ENCODE data around the gene HOXD9. TPM values are rescaled to one million over a fixed set of nuclear protein-coding genes. Genes with fewer than 3 reads are reported as not detected.

HOXD9 gene
- polyA plus RNA-seq, 1 donor from 2014 or later = not detected

DNA sequence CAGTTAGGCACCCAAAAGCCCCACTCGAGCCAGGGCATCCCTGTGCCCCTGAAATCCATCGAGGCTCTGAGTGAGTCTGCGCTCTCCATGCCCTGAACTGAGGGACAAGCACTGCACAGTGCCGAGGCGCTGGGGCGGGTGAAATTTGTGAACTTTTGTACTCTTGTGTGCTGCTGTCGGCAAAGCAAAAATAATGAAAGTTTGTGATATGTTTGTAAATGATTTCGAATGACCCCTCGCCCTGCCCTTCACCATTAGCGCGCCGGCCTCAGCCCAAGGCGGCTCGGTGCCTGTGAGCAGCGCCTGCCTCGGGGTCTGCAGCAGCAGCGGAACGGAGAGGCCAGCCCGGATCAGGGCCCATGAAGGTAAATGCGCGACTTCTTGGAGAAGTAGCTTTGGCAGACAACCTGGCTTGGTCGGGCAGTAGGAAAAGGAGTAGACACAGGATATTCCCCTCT is 27.0 kb downstream of the HOXD9 start:
- Histone ChIP-seq H3K4me3 (ENCODE audit: low read length) (no peak overlapping the region), H4K20me1 (ENCODE audit: insufficient read depth) (no peaks in the 10 kb centered on the region), H2AFZ (ENCODE audit: low read depth, low read length) (no peak overlapping the region), H3K4me2 (ENCODE audit: low read length) (no peak overlapping the region), H3K36me3 (ENCODE audit: insufficient read depth, low read length) (no peaks in the 10 kb centered on the region), H3K9me3 (ENCODE audit: low read length) (peaks cover 5% of the 10 kb centered on the region), H3K27me3 (ENCODE audit: insufficient read depth, low read depth, low read length) (peaks cover 100% of the 10 kb centered on the region), H3K27ac (ENCODE audit: low read length) (no peak overlapping the region), H3K9ac (ENCODE audit: low read length) (no peak overlapping the region), H3F3A (ENCODE audit: insufficient read depth, low read length, poor library complexity, severe bottlenecking) (no peaks in the 10 kb centered on the region), H3K9me2 (ENCODE audit: insufficient read depth, low read length) (no peaks in the 10 kb centered on the region), H3K79me2 (replicated peaks; ENCODE audit: insufficient read depth, low read length) (no peaks in the 10 kb centered on the region)
- TF ChIP-seq EZH2 (IDR thresholded peaks at IDR 0.05; ENCODE audit: borderline replicate concordance, insufficient read depth, low read length, poor library complexity, severe bottlenecking) (peak; percentile 25), SMC3 (conservative IDR thresholded peaks at IDR 0.05; ENCODE audit: poor library complexity) (no peak), RAD21 (conservative IDR thresholded peaks at IDR 0.05) (no peak), POLR2AphosphoS5 (IDR thresholded peaks at IDR 0.05) (no peak)
- TF ChIP-seq, protein P1, sequence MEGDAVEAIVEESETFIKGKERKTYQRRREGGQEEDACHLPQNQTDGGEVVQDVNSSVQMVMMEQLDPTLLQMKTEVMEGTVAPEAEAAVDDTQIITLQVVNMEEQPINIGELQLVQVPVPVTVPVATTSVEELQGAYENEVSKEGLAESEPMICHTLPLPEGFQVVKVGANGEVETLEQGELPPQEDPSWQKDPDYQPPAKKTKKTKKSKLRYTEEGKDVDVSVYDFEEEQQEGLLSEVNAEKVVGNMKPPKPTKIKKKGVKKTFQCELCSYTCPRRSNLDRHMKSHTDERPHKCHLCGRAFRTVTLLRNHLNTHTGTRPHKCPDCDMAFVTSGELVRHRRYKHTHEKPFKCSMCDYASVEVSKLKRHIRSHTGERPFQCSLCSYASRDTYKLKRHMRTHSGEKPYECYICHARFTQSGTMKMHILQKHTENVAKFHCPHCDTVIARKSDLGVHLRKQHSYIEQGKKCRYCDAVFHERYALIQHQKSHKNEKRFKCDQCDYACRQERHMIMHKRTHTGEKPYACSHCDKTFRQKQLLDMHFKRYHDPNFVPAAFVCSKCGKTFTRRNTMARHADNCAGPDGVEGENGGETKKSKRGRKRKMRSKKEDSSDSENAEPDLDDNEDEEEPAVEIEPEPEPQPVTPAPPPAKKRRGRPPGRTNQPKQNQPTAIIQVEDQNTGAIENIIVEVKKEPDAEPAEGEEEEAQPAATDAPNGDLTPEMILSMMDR (IDR thresholded peaks at IDR 0.05; ENCODE audit: poor library complexity, severe bottlenecking) = no peak

DNA sequence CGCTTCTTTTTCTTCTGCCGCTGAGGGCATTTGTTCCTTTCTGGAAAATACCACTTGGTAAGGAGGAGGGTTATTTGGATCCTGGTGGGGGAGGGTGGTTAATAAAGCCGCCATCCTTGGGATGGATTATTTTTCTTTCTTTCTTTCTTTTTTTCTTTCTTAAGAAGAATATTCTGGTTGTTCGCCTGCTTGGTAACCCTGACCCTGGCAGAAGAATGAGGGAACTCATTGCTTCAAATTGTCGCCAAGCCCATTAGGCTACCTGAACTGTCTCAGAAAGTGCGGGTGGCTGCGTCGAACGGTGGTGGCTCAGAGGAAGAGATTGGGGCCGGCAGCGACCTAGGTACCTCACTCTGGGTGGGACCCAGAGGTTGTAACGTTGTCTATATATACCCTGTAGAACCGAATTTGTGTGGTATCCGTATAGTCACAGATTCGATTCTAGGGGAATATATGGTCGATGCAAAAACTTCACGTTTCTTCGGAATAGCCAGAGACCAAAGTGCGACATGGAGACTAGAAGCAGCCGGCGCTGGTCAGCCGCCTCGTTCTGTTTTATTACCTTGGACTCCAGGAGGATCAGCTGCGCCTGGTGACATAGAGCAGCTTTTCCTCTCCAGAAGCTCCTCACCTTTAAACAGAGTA is 27.5 kb downstream of the HOXD9 start:
- Histone ChIP-seq H2AFZ (ENCODE audit: low read depth, low read length) (no peak overlapping the region), H3K79me2 (replicated peaks; ENCODE audit: insufficient read depth, low read length) (no peaks in the 10 kb centered on the region), H3K9me3 (ENCODE audit: low read length) (peaks cover 10% of the 10 kb centered on the region), H3K27me3 (ENCODE audit: insufficient read depth, low read depth, low read length) (peaks cover 100% of the 10 kb centered on the region), H4K20me1 (ENCODE audit: insufficient read depth) (no peaks in the 10 kb centered on the region), H3K27ac (ENCODE audit: low read length) (no peak overlapping the region), H3K9me2 (ENCODE audit: insufficient read depth, low read length) (no peaks in the 10 kb centered on the region), H3K4me2 (ENCODE audit: low read length) (no peak overlapping the region), H3F3A (ENCODE audit: insufficient read depth, low read length, poor library complexity, severe bottlenecking) (no peaks in the 10 kb centered on the region), H3K4me3 (ENCODE audit: low read length) (no peak overlapping the region), H3K9ac (ENCODE audit: low read length) (no peak overlapping the region), H3K36me3 (ENCODE audit: insufficient read depth, low read length) (no peaks in the 10 kb centered on the region)
- TF ChIP-seq RAD21 (conservative IDR thresholded peaks at IDR 0.05) = no peak
- no peak for TF ChIP-seq EP300 (conservative IDR thresholded peaks at IDR 0.05; ENCODE audit: poor library complexity, severe bottlenecking)
- TF ChIP-seq MXI1 (conservative IDR thresholded peaks at IDR 0.05; ENCODE audit: poor library complexity, severe bottlenecking) = no peak
- no peak for TF ChIP-seq TAF1 (IDR thresholded peaks at IDR 0.05; ENCODE audit: low read depth)
- TF ChIP-seq, protein P2, sequence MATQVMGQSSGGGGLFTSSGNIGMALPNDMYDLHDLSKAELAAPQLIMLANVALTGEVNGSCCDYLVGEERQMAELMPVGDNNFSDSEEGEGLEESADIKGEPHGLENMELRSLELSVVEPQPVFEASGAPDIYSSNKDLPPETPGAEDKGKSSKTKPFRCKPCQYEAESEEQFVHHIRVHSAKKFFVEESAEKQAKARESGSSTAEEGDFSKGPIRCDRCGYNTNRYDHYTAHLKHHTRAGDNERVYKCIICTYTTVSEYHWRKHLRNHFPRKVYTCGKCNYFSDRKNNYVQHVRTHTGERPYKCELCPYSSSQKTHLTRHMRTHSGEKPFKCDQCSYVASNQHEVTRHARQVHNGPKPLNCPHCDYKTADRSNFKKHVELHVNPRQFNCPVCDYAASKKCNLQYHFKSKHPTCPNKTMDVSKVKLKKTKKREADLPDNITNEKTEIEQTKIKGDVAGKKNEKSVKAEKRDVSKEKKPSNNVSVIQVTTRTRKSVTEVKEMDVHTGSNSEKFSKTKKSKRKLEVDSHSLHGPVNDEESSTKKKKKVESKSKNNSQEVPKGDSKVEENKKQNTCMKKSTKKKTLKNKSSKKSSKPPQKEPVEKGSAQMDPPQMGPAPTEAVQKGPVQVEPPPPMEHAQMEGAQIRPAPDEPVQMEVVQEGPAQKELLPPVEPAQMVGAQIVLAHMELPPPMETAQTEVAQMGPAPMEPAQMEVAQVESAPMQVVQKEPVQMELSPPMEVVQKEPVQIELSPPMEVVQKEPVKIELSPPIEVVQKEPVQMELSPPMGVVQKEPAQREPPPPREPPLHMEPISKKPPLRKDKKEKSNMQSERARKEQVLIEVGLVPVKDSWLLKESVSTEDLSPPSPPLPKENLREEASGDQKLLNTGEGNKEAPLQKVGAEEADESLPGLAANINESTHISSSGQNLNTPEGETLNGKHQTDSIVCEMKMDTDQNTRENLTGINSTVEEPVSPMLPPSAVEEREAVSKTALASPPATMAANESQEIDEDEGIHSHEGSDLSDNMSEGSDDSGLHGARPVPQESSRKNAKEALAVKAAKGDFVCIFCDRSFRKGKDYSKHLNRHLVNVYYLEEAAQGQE (IDR thresholded peaks at IDR 0.05; ENCODE audit: borderline replicate concordance) = no peak
- TF ChIP-seq EZH2 (IDR thresholded peaks at IDR 0.05; ENCODE audit: borderline replicate concordance, insufficient read depth, low read length, poor library complexity, severe bottlenecking) = no peak
- no peak for TF ChIP-seq POLR2AphosphoS5 (IDR thresholded peaks at IDR 0.05)
- no peak for TF ChIP-seq SMC3 (conservative IDR thresholded peaks at IDR 0.05; ENCODE audit: poor library complexity)
- TF ChIP-seq, protein P1 (IDR thresholded peaks at IDR 0.05; ENCODE audit: poor library complexity, severe bottlenecking) = no peak

All from neural cell (in vitro differentiated cells).